GM10266 (cell line): ENCODE results near the gene RPEL1.
A peak's percentile ranks its signal among the peaks of the same experiment; 100 is the strongest.

ENCODE experiments used
- DNase-seq: peaks from one replicate; pipeline ENCODE4 v3.0.0; 2012; ENCODE audit errors: extremely low spot score
- TF ChIP-seq, protein P1 (sequence below): IDR thresholded peaks from 2 replicates; pipeline ENCODE4 v1.5.1; 2012; ENCODE audit warnings: mild to moderate bottlenecking, low read depth; ENCODE audit not compliant: control insufficient read depth, insufficient read depth; ENCODE audit errors: missing control alignments

The RPEL1 gene

GRCh38 chr10:103259989-103260388, 14.3 kb downstream of the RPEL1 start:
- DNase-seq = no peak
- TF ChIP-seq, protein P1, sequence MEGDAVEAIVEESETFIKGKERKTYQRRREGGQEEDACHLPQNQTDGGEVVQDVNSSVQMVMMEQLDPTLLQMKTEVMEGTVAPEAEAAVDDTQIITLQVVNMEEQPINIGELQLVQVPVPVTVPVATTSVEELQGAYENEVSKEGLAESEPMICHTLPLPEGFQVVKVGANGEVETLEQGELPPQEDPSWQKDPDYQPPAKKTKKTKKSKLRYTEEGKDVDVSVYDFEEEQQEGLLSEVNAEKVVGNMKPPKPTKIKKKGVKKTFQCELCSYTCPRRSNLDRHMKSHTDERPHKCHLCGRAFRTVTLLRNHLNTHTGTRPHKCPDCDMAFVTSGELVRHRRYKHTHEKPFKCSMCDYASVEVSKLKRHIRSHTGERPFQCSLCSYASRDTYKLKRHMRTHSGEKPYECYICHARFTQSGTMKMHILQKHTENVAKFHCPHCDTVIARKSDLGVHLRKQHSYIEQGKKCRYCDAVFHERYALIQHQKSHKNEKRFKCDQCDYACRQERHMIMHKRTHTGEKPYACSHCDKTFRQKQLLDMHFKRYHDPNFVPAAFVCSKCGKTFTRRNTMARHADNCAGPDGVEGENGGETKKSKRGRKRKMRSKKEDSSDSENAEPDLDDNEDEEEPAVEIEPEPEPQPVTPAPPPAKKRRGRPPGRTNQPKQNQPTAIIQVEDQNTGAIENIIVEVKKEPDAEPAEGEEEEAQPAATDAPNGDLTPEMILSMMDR = no peak

DNA sequence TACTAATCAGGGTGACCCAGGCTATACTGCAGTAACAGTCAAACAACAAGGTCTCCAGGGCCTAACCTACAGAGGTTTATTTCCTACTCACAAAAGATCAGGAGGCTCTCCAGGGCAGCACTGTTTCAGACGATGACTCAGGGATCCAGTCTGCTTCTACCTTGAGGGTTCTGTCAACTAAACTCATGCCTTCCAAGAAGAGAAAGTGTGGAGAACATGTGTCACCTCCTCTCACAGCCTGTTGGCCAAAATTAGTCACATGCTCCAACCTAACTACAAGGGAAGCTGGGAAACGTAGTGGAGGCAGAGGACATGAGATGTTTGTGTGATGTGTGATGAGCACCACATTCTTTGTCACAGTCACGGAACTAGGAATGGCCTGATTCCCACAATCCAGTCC, 16.5 kb downstream of the RPEL1 start:
- TF ChIP-seq, protein P1 = no peak
- no peak for DNase-seq

GRCh38 chr10:103265717-103266329, 20.1 kb downstream of the RPEL1 start:
- TF ChIP-seq, protein P1 = no peak
- DNase-seq = no peak

DNA sequence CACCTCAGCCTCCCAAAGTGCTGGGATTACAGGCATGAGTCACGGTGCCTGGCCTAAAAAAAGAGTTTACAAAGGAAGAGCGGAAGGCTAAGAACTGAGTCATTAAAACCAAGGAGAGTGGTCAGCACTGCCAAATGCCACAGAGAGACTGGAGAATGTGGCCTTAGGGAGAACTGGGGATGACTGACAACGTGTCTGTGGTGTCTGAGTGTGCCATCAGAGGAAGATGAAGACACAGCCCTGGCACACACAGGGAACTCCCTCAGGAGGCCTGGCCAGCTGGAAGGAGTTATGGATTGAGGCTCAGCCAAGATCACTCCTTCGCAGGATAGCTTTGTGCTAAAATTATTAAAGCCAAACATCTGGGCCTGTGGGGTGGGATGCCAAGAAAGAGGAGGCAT, 27.4 kb downstream of the RPEL1 start:
- TF ChIP-seq, protein P1 = no peak
- no peak for DNase-seq

- TF ChIP-seq, protein P1 = no peak
- peak; percentile 39 for DNase-seq
Observed at GRCh38 chr10:103276251-103276895, 30.7 kb downstream of the RPEL1 start.

- peak; percentile 68 for DNase-seq
- TF ChIP-seq, protein P1 = no peak
Observed at GRCh38 chr10:103276896-103277712, 31.4 kb downstream of the RPEL1 start, which contains the start of gene INA. TSS of gene INA (plus strand) at chr10:103277138. CDS start at chr10:103277212, 74 bp downstream.
